Body of pancreas (tissue), 4 donors: ENCODE data around the gene SYNE2.

Experiments used
- POLR2A ChIP-seq, 3 donors: fragments of 450-650 bp; IDR thresholded peaks; one replicate each; pipeline ENCODE4 v1.6.1; 2016; ENCODE audit warnings: antibody characterized with exemption in 3 of 3, mild to moderate bottlenecking in 2 of 3
- TF ChIP-seq, protein P1 (sequence below), 7 experiments: fragments of 450-650 bp in 4 of 7; fragments of 200-600 bp in 3 of 7; sonication (generic) in 3 of 7; IDR thresholded peaks; one replicate each; pipeline ENCODE4 v1.5.1; 2016 to 2019; ENCODE audit warnings: antibody characterized with exemption in 7 of 7

DNA sequence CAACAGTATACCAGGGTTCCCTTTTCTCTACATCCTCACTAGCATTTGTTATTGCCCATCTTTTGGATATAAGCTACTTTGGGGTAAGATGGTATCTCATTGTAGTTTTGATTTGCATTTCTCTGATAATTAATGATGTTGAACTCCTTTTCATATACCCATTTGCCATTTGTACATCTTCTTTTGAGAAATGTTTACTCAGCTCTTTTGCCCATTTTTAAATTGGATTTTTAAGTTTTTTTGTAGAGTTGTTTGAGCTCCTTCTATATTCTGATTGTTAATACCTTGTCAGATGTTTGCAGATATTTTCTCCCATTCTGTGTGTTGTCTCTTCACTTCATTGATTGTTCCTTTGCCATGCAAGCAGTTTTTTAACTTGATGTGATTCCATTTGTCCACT is 419.2 kb downstream of the SYNE2 start:
- TF ChIP-seq POLR2A (IDR thresholded peaks at IDR 0.05): no peak
- TF ChIP-seq, protein P1, sequence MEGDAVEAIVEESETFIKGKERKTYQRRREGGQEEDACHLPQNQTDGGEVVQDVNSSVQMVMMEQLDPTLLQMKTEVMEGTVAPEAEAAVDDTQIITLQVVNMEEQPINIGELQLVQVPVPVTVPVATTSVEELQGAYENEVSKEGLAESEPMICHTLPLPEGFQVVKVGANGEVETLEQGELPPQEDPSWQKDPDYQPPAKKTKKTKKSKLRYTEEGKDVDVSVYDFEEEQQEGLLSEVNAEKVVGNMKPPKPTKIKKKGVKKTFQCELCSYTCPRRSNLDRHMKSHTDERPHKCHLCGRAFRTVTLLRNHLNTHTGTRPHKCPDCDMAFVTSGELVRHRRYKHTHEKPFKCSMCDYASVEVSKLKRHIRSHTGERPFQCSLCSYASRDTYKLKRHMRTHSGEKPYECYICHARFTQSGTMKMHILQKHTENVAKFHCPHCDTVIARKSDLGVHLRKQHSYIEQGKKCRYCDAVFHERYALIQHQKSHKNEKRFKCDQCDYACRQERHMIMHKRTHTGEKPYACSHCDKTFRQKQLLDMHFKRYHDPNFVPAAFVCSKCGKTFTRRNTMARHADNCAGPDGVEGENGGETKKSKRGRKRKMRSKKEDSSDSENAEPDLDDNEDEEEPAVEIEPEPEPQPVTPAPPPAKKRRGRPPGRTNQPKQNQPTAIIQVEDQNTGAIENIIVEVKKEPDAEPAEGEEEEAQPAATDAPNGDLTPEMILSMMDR (IDR thresholded peaks at IDR 0.05): no peak
